ENCODE data around the gene GLYATL1.

- TF ChIP-seq POLR2A (IDR thresholded peaks at IDR 0.05) (no peak), CTCF (IDR thresholded peaks at IDR 0.05) (no peak), POLR2AphosphoS5 (IDR thresholded peaks at IDR 0.05) (no peak)
These were observed 41.2 kb upstream of the GLYATL1 start for GRCh38 chr11:58898106-58898505.
